ENCODE data around the gene PTPN4.
"Not testable (repeated sequence)": the region's sequence is repeated elsewhere in the genome, so short reads cannot be mapped to it uniquely, and the experiment has no call there.

PTPN4 gene

GRCh38 chr2:119765433-119766002 lies 5.8 kb downstream of the PTPN4 start:
- DNase-seq: no peak

DNA sequence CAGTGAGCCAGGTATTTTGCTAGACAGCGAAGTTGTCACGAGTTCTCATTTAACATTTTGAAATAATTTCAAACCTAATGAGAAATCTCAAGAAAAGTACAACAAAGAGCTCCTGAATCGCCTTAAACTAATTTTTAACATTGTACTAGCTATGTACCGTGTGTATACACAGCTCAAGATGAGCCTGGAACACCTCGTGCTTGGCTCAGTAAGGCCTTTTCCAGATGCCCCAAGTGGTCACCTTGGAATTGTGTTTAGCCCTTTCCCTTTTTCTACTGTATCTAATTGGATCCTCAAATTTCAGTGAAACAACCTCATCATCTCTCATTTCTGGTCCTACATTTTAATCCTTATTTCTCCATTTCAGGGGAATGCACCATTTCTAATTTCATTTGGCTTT lies 7.2 kb downstream of the PTPN4 start:
- DNase-seq: no peak

- no peak for DNase-seq
Observed at GRCh38 chr2:119768742-119769141, 9.0 kb downstream of the PTPN4 start.

- no peak for DNase-seq
Observed at GRCh38 chr2:119769645-119770044, 9.9 kb downstream of the PTPN4 start.

- DNase-seq: no peak
Observed at GRCh38 chr2:119771331-119771730, 11.6 kb downstream of the PTPN4 start.

DNA sequence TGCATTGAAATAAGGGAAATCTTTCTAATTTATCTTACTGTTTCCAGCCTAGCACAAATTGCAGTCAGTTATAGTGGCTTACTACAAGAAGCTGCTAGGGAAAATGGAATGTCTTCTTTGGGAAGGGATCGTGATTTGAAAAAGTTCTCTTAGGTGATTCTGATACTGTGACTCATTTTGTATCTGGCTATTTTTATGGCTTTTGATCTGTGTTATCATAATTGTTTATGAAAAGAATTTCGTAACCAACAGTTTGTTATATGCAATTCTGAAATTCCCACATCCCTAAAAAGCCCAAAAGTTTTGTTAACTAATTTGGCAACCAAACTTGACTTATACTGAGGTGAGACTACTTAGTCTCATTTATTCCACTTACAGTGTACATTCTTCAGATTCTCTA lies 12.4 kb downstream of the PTPN4 start:
- DNase-seq: no peak

GRCh38 chr2:119772767-119773166 lies 13.0 kb downstream of the PTPN4 start:
- no peak for DNase-seq

GRCh38 chr2:119774026-119774425 lies 14.3 kb downstream of the PTPN4 start:
- DNase-seq: no peak

DNA sequence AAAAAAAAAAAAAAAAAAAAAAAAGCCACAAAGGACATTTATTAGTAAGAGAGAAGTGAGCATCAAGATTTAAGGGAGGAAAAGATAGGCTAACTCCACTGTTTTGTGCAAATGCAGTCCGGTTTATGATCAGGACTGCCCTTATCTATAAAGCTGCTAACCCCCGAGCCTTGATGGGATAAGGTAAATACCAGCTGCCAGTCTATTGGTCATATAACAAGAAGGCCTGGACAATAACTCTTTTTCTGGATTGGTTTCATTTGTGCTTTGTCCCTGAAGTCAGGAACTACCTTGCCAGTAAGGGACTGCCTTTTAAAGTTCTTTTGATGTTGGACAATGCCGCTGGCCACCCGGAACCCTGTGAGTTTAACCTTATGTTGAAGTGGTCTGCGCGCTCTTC lies 15.4 kb downstream of the PTPN4 start:
- no peak for DNase-seq

GRCh38 chr2:119782308-119783027 lies 22.7 kb downstream of the PTPN4 start:
- DNase-seq: no peak

GRCh38 chr2:119784876-119785275 lies 25.2 kb downstream of the PTPN4 start:
- DNase-seq: no peak

DNA sequence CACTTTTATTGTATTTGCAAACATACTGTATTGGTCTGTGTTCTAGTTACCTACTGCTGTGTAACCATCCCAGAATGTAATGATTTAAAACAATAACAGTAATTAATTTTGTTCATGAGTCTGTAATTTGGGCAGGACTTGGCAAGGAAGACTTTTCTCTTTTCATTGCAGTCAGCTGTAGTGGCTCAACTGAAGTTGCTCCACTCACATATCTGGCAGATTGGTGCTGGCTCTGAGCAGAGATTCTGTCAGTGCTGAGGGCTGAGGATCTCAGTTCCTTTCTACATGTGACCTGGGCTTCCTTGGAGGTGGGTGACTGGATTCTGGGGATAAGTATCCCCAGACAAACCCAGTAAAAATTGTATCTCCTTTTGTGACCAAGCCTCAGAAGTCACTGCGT lies 26.6 kb downstream of the PTPN4 start:
- no peak for DNase-seq

DNA sequence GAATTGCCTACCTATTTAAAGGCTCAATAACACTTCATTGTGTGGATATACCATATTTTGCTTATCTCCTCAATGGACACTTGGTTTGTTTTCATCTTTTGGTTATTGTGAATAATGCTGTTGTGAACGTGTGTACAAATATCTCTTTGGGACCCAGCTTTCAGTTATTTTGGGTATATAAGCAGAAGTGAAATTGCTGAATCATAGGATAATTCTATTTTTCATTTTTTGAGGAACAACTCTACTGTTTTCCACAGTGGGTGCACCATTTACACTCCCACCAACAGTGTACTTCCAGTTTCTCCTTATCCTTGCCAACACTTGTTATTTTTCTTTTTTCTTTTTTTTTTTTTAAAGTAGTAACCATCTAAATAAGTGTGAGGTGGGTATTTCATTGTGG lies 29.0 kb downstream of the PTPN4 start:
- no peak for DNase-seq

- DNase-seq: no peak
Observed at GRCh38 chr2:119790466-119790865, 30.7 kb downstream of the PTPN4 start.

- no peak for DNase-seq
Observed at GRCh38 chr2:119792907-119793312, 33.2 kb downstream of the PTPN4 start.

GRCh38 chr2:119794237-119794636 lies 34.5 kb downstream of the PTPN4 start:
- DNase-seq: no peak

- DNase-seq: no peak
Observed at GRCh38 chr2:119795309-119796303, 35.9 kb downstream of the PTPN4 start.

DNA sequence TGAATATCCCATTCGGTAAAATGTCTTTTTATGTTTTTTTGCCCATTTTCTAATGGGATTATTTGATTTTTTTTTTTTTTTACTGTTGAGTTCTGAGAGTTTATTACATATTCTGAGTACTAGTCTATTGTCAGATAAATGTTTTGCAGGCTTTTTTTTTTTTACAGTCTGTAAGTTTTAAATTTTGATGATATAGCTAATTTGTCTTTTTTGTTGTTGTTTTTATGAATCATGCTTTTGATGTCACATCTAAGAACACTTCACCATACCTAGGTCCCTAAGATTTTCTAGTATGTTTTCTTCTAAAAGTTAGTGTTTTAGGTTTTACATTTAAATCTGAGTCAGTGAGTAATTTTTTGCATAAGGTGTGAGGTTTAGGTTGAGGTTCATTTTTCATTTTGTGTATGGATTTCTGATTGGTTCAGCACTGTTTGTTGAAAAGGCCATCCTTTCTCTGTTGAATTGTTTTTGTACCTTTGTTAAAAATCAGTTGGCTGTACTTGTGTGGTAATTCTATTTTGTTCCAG lies 40.7 kb downstream of the PTPN4 start:
- DNase-seq: no peak

GRCh38 chr2:119801040-119801439 lies 41.3 kb downstream of the PTPN4 start:
- DNase-seq: no peak

GRCh38 chr2:119801989-119802388 lies 42.3 kb downstream of the PTPN4 start:
- DNase-seq: not testable (repeated sequence)

- no peak for DNase-seq
Observed at GRCh38 chr2:119803101-119803500, 43.4 kb downstream of the PTPN4 start.

DNA sequence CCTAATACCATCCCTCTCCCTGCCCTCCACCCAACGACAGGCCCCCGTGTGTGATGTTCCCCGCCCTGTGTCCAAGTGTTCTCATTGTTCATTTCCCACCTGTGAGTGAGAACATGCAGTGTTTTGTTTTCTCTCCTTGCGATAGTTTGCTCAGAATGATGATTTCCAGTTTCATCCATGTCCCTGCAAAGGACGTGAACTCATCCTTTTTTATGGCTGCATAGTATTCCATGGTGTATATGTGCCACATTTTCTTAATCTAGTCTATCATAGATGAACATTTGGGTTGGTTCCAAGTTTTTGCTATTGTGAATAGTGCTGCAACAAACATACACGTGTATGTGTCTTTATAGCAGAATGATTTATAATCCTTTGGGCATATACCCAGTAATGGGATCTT lies 44.7 kb downstream of the PTPN4 start:
- DNase-seq: not testable (repeated sequence)

GRCh38 chr2:119808516-119809147 lies 48.9 kb downstream of the PTPN4 start:
- no peak for DNase-seq
